Naive thymus-derived CD8-positive, alpha-beta T cell (primary cell): ENCODE measurements around the gene KIF25. TPM values are rescaled to one million over a fixed set of nuclear protein-coding genes. Genes with fewer than 3 reads are reported as not detected.

ENCODE experiments used
- ATAC-seq, 2 donors: fragments of 150-1000 bp; cut with Tn5 transposase in 1 of 2; sonication (Bioruptor Pico), chemical (Tn5 transposase) in 1 of 2; 1 replicate in 1 of 2; 2 replicates in 1 of 2; pipeline ENCODE4 v1.10.0; 2021; ENCODE audit warnings: mild to moderate bottlenecking in 2 of 2, moderate library complexity in 2 of 2
- POLR2A ChIA-PET: fragments of 350-600 bp; sonication (Branson Sonifier 250); formaldehyde crosslinking; loops from one replicate; lab custom pipeline; 2021; ENCODE audit warnings: antibody characterized with exemption; lab: Charles Lee
- DNase-seq, 10 donors: peaks; one replicate each; pipeline versions ENCODE4 v3.0.0 to v3.0.0-alpha.2; 2020 to 2022
- H3K27ac Mint-ChIP-seq, 10 donors: one replicate each; pipeline ENCODE4 v1.8.0; 2020 to 2022; ENCODE audit warnings: mild to moderate bottlenecking in 10 of 10, mixed read lengths in 10 of 10, moderate library complexity in 4 of 10, inconsistent platforms in 1 of 10
- H3K27me3 Mint-ChIP-seq, 5 donors: one replicate each; pipeline ENCODE4 v1.8.0; 2021 to 2022; ENCODE audit warnings: mixed read lengths in 5 of 5
- H3K36me3 Mint-ChIP-seq, 3 donors: one replicate each; pipeline ENCODE4 v1.8.0; 2020 to 2022; ENCODE audit warnings: mixed read lengths in 3 of 3, mild to moderate bottlenecking in 2 of 3, inconsistent platforms in 1 of 3
- H3K4me1 Mint-ChIP-seq, 4 donors: one replicate each; pipeline ENCODE4 v1.8.0; 2021 to 2022; ENCODE audit warnings: mixed read lengths in 4 of 4
- H3K4me3 Mint-ChIP-seq, 10 donors: one replicate each; pipeline ENCODE4 v1.8.0; 2020 to 2022; ENCODE audit warnings: mild to moderate bottlenecking in 10 of 10, mixed read lengths in 10 of 10, moderate library complexity in 6 of 10, inconsistent platforms in 1 of 10
- H3K9me3 Mint-ChIP-seq, 9 donors: one replicate each; pipeline ENCODE4 v1.8.0; 2020 to 2022; ENCODE audit warnings: mixed read lengths in 9 of 9, mild to moderate bottlenecking in 3 of 9, inconsistent platforms in 1 of 9, moderate library complexity in 1 of 9
- polyA plus RNA-seq, 3 donors: library from polyadenylated mRNA; unstranded; fragments of 300-500 nt; fragmentation: Illumina TruSeq; gene quantifications; one replicate each; pipeline ENCODE4 v1.2.3, GENCODE V29; 2021
- total RNA-seq, 8 experiments: library from RNA in 2 of 8; stranded (reverse) in 2 of 8; gene quantifications; one replicate each; pipeline ENCODE4 v1.2.3 and lab custom pipeline; 2021 to 2026

The KIF25 gene, protein sequence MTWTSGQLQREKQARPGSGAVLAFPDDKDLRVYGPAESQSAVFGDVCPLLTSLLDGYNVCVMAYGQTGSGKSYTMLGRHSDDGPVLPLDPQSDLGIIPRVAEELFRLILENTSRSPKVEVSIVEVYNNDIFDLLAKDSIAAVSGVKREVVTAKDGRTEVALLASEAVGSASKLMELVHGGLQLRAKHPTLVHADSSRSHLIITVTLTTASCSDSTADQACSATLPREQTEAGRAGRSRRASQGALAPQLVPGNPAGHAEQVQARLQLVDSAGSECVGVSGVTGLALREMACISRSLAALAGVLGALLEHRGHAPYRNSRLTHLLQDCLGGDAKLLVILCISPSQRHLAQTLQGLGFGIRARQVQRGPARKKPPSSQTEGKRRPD
- total RNA-seq (not detected), polyA plus RNA-seq (not detected), total RNA-seq (lab: John Stamatoyannopoulos, UW) (0 reads per million in 6 experiments)

DNA sequence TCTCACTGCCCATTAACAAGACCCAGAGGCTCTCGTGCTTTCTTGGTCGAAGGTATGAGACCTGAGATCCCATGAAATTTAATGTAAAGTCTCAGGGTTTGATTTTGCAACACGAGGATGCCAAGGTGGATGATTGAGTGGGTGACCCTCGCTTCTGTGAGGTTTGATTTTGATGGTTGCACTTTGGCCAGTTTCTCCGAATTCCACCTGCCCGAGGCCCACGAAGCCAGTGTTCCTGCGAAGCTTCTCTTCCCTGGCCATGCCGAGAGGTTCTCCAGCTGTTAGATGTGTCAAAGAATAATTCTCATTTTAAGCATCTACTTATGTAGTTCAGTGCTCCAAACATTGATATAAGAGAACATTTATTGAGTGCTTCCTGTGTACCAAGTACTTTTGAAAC is at the start of gene KIF25:
KIF25 (plus strand) TSS at position 30 of the 400 bp plus-strand sequence. CDS start 31,915 bp downstream, outside the sequence.
- peaks cover 0 to 8% (median 0%) of the 10 kb centered on the region in 9 donors for H3K9me3 Mint-ChIP-seq
- no peaks in the 10 kb centered on the region for H3K4me1 Mint-ChIP-seq
- peaks cover 2 to 38% (median 11%) of the 10 kb centered on the region in 5 donors for H3K27me3 Mint-ChIP-seq
- peak within 1 kb of the TSS in 2 of 10 donors; percentile 33 to 47 for H3K4me3 Mint-ChIP-seq
- ATAC-seq (no peak), DNase-seq (no peak)
- H3K27ac Mint-ChIP-seq, result no peak within 1 kb of the TSS
- H3K36me3 Mint-ChIP-seq, result peaks cover 0 to 8% (median 0%) of the 10 kb centered on the region in 3 donors
- POLR2A ChIA-PET, result no interaction called here

DNA sequence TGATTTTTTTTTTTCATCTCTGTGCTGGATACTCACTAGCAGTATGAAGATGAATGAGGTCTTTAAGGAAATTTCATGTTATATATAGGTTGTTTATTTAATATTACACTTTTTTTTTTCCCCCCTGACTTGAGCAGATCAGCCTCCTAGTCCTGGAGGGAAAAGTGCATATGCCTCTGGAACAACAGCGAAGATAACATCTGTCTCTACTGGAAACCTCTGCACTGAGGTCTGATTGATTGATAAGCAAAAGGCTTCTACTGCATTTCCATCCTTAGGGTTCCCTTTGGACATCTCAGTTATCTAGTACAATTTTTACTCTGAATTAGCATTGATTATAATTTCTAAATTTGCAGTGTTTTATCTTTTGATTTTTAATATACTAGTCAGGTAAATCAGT is 49.8 kb upstream of the KIF25 start:
- ATAC-seq (no peak), DNase-seq (no peak)
- Mint-ChIP-seq H3K9me3 (no peaks in the 10 kb centered on the region), H3K27me3 (no peaks in the 10 kb centered on the region), H3K4me3 (no peak overlapping the region), H3K27ac (no peak overlapping the region), H3K4me1 (peaks cover 0 to 2% (median 0%) of the 10 kb centered on the region in 4 donors), H3K36me3 (peaks cover 0 to 15% (median 0%) of the 10 kb centered on the region in 3 donors)
- POLR2A ChIA-PET, result no interaction called here

DNA sequence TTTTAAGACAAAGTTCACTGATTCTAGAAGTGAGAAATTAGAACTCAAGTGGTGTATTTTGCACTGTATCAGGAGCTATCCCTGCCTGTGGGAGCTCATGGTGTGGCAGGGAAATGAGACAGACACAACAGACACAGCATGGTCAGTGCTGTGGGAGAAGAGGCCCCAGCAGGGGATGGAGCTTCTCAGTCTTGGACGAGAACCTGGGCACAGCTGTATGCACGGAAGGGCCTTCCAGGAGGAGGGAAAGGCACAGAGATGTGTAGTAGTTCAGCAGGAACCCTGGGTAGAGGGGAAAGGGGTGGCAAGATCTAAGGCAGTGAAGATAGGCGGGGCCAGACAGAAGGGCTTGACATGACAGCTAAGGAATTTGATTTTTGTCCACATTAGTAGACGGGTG is 48.8 kb upstream of the KIF25 start:
- H3K4me3 Mint-ChIP-seq, result no peak overlapping the region
- H3K27me3 Mint-ChIP-seq, result no peaks in the 10 kb centered on the region
- H3K36me3 Mint-ChIP-seq, result peaks cover 0 to 15% (median 0%) of the 10 kb centered on the region in 3 donors
- H3K27ac Mint-ChIP-seq, result no peak overlapping the region
- H3K4me1 Mint-ChIP-seq, result peaks cover 0 to 2% (median 0%) of the 10 kb centered on the region in 4 donors
- no peaks in the 10 kb centered on the region for H3K9me3 Mint-ChIP-seq
- ATAC-seq (no peak), DNase-seq (no peak)
- POLR2A ChIA-PET, result no interaction called here

DNA sequence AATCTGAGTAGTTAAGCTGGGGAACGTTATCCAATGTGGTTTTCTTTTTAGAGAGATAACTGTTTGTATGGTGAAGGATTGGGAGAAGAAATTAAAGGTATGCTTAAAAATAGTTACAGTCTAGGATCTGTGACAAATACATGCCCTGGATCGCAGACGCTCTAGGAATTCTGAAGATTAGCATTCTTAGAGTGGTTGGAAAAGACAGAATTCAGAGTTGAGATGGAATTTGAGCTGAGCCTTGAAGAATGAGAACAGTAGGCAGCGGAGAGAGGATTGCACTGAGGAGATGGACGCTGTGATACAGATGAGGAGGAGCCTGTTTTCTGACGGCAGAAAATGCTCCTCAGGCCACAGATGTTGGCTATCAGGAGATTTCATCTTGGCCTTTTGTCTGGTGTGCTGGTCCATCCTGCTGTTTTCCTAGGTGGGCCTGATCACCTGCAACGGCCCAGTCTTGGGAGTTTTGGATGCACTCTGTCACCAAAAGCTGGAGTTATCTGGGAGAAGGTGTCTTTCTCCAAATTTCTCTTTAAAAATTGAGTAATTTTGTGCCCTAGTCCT is 48.3 kb upstream of the KIF25 start:
- no peak overlapping the region for H3K4me3 Mint-ChIP-seq

DNA sequence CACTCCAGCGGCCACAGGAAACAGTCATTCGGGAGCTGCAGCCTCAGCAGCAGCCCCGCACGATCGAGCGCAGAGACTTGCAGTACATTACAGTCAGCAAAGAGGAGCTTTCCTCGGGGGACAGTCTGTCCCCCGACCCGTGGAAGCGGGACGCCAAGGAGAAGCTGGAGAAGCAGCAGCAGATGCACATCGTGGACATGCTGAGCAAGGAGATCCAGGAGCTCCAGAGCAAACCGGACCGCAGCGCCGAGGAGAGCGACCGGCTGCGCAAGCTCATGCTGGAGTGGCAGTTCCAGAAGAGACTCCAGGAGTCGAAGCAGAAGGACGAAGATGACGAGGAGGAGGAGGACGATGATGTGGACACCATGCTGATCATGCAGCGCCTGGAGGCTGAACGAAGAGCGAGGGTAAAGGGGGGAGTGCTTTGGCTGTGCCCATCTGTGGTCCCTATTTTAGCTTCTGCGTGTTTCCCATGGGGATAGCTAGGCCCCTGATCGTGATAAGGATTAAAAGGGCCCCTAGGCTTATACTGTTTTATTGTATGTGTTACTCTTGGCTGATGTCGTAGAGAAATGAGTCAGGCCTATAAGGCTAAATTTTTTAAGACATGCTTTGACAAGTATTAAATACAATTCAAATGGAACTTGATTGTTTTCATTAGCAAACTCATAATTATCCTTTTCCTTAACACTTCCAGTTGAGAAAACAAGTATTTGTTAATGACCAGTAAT is 45.5 kb upstream of the KIF25 start:
- H3K36me3 Mint-ChIP-seq, result peaks cover 0 to 15% (median 0%) of the 10 kb centered on the region in 3 donors
- H3K27ac Mint-ChIP-seq, result no peak overlapping the region
- H3K9me3 Mint-ChIP-seq, result no peaks in the 10 kb centered on the region
- H3K27me3 Mint-ChIP-seq, result peaks cover 0 to 1% (median 0%) of the 10 kb centered on the region in 5 donors
- no peak overlapping the region for H3K4me3 Mint-ChIP-seq
- ATAC-seq (no peak), DNase-seq (no peak)
- POLR2A ChIA-PET, result no interaction called here
- H3K4me1 Mint-ChIP-seq, result peaks cover 0 to 4% (median 0%) of the 10 kb centered on the region in 4 donors

More for the DNA sequence above, 48.3 kb upstream of the KIF25 start:
- DNase-seq (no peak), ATAC-seq (no peak)
- POLR2A ChIA-PET, result no interaction called here
- Mint-ChIP-seq H3K27ac (no peak overlapping the region), H3K36me3 (peaks cover 0 to 15% (median 0%) of the 10 kb centered on the region in 3 donors), H3K9me3 (no peaks in the 10 kb centered on the region), H3K4me1 (peaks cover 0 to 2% (median 0%) of the 10 kb centered on the region in 4 donors), H3K27me3 (no peaks in the 10 kb centered on the region)

DNA sequence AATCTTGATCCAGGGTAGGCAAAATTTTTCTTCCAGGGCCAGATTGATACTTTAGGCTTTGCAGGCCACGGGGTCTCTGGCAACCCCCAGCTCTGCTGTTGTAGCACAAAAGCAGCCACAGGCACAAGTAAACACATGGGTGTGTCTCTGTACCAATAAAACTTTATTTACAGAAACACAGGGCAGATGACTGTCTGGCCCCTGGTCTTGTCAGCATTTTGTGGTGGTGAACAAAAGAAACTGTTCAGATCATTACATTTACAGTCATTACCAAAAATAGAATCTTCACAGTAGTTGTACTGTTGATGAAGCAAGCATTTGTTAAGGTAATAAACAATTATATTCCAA is 45.0 kb upstream of the KIF25 start:
- ATAC-seq (no peak), DNase-seq (no peak)
- Mint-ChIP-seq H3K9me3 (no peaks in the 10 kb centered on the region), H3K36me3 (peaks cover 0 to 15% (median 0%) of the 10 kb centered on the region in 3 donors), H3K4me3 (no peak overlapping the region), H3K4me1 (peaks cover 0 to 4% (median 0%) of the 10 kb centered on the region in 4 donors), H3K27me3 (peaks cover 0 to 1% (median 0%) of the 10 kb centered on the region in 5 donors), H3K27ac (no peak overlapping the region)
- POLR2A ChIA-PET, result no interaction called here

DNA sequence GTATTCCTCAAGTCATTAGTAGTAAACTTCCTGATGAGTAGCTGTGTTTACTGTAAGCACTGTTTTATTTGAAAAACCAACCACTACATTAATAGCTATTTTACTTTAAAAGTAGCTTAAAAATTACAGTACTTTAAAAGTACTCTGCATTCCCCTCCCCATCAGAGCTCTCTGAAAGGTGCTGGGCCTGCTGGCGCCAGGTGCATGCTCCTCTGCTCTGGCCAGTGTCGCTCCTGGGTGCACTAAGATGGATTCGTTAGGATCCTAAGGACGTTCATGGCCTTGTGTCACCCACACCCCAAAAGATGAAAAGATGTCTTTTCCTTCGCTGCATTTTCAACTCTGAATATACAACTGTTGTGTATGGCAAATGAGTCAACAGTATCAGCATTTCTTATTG is 43.9 kb upstream of the KIF25 start:
- Mint-ChIP-seq H3K9me3 (no peaks in the 10 kb centered on the region), H3K27ac (no peak overlapping the region), H3K4me3 (no peak overlapping the region), H3K36me3 (peaks cover 0 to 12% (median 0%) of the 10 kb centered on the region in 3 donors), H3K4me1 (peaks cover 0 to 4% (median 0%) of the 10 kb centered on the region in 4 donors), H3K27me3 (peaks cover 0 to 1% (median 0%) of the 10 kb centered on the region in 5 donors)
- ATAC-seq (no peak), DNase-seq (no peak)
- POLR2A ChIA-PET, result no interaction called here

DNA sequence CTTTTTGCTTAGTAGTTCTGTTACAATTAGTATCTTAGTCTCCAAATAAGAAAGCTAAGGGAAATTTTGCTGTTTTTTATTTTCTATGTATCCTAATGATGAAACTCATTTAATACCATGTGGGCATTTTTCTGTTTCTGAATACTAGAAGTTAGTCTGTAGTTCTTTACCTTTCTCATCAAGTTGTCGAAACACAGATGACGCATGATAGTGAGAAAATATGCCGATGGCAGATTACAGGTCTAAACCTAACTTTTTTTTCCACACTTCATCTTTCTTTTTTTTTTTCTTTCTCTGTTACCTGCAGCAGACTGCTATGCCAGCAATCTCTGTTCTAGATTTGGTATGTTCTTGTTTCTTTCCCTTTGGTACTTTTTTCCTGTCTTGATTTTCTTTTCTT is 43.3 kb upstream of the KIF25 start:
- H3K36me3 Mint-ChIP-seq, result peaks cover 0 to 7% (median 0%) of the 10 kb centered on the region in 3 donors
- DNase-seq (no peak), ATAC-seq (no peak)
- H3K27me3 Mint-ChIP-seq, result peaks cover 0 to 1% (median 0%) of the 10 kb centered on the region in 5 donors
- no peak overlapping the region for H3K4me3 Mint-ChIP-seq
- POLR2A ChIA-PET, result no interaction called here
- H3K9me3 Mint-ChIP-seq, result no peaks in the 10 kb centered on the region
- H3K27ac Mint-ChIP-seq, result no peak overlapping the region
- H3K4me1 Mint-ChIP-seq, result peaks cover 0 to 2% (median 0%) of the 10 kb centered on the region in 4 donors

DNA sequence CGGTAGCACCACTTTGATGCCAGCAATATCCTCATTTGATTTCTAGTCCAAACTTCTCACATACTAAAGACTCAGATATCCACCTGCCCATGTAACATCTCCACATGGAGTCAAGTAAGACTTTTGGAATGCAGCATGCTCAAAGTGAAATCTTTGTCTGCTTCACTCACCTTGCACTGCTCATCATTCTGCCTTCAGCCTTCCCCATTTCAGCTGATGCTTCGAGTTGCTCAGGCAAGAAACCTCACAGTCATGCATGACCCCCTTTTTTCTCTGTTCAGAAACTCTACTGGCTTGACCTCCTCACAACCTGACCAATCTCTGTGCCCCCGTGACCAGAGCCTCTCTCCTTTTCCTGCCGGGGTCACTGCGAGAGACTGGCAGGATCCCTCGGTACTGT is 41.0 kb upstream of the KIF25 start:
- H3K27ac Mint-ChIP-seq, result no peak overlapping the region
- H3K36me3 Mint-ChIP-seq, result peaks cover 0 to 4% (median 0%) of the 10 kb centered on the region in 3 donors
- H3K4me3 Mint-ChIP-seq, result no peak overlapping the region
- H3K27me3 Mint-ChIP-seq, result peaks cover 0 to 4% (median 1%) of the 10 kb centered on the region in 5 donors
- POLR2A ChIA-PET, result no interaction called here
- DNase-seq (no peak), ATAC-seq (no peak)
- no peaks in the 10 kb centered on the region for H3K9me3 Mint-ChIP-seq
- peaks cover 0 to 2% (median 0%) of the 10 kb centered on the region in 4 donors for H3K4me1 Mint-ChIP-seq

DNA sequence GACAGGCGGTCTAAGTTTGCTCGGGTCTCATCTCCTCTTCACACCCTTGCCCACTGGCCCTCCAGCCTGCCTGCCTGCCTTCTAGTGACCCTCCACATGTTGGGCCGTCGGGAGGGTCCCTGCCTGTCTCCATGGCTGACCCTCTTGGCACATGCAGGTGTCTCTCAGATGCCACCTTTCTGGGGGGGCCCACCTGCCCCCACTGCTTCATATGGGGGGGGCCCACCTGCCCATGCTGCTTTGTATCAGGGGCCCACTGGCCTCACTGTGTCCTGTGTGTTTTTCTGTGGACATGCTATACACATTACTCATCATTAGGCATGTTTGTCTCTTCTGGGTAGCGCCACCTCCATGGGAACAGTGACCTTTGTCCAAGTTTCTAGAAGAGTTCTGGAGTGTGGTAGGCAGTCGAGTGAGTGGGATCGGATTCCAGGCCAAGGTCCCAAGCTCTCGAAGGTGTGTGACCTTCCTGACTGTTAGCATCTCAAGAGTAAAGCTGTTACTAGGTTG is 40.4 kb upstream of the KIF25 start:
- ATAC-seq, result no peak

DNA sequence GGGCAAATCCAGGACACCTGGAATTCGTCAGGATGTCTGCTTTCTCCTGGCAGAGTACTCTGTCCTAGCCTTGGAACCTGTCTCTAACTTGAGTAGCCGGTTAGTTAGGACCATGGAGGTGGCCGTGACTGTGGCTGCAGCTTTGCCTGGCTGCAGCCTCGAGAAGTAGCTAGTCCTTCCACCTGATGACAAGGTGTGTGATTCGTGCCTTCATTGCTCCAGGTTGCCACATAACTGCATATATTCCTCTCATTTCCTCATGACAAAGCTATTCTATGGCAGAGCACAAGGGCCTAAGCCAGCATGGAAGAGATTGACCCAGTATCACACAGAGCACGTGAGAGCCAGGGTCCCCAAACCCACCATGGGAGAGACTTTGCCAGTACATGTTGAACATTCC is 39.8 kb upstream of the KIF25 start:
- H3K9me3 Mint-ChIP-seq, result no peaks in the 10 kb centered on the region
- H3K27ac Mint-ChIP-seq, result no peak overlapping the region
- H3K27me3 Mint-ChIP-seq, result peaks cover 0 to 7% (median 1%) of the 10 kb centered on the region in 5 donors
- POLR2A ChIA-PET, result no interaction called here
- ATAC-seq (no peak), DNase-seq (no peak)
- H3K36me3 Mint-ChIP-seq, result peaks cover 0 to 4% (median 3%) of the 10 kb centered on the region in 3 donors
- peaks cover 0 to 2% (median 0%) of the 10 kb centered on the region in 4 donors for H3K4me1 Mint-ChIP-seq
- no peak overlapping the region for H3K4me3 Mint-ChIP-seq

More for the DNA sequence above, 40.4 kb upstream of the KIF25 start:
- peak overlapping the region in 2 of 10 donors; percentile 7 to 54 for H3K27ac Mint-ChIP-seq
- H3K36me3 Mint-ChIP-seq, result peaks cover 0 to under 1% (median 0%) of the 10 kb centered on the region in 3 donors
- no peaks in the 10 kb centered on the region for H3K9me3 Mint-ChIP-seq
- H3K27me3 Mint-ChIP-seq, result peaks cover 0 to 7% (median 1%) of the 10 kb centered on the region in 5 donors
- H3K4me1 Mint-ChIP-seq, result peaks cover 0 to 2% (median 0%) of the 10 kb centered on the region in 4 donors
- POLR2A ChIA-PET, result no interaction called here
- DNase-seq, result no peak
- H3K4me3 Mint-ChIP-seq, result no peak overlapping the region

DNA sequence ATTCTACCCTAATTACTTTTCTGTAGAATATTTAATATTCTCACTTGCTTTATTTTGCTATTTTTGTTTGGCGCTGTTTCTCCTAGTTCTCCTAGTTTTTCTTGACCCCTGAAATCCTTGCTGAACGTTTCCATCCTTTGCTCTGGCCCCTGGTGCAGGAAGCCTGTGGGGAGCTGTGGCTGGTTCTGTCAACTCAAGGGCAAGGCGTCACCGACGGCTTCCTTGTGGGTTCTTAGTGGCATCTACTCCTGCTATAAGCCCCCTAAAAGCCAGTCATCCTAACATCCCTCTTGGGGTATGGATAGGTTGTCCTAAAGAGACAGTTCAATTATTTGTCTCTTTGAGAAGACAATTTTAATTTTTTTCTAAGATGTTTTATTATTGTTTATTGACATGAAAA is 36.9 kb upstream of the KIF25 start:
- Mint-ChIP-seq H3K4me1 (peaks cover 0 to 6% (median 0%) of the 10 kb centered on the region in 4 donors), H3K4me3 (no peak overlapping the region), H3K36me3 (peaks cover 0 to 4% (median 3%) of the 10 kb centered on the region in 3 donors), H3K9me3 (no peaks in the 10 kb centered on the region), H3K27ac (no peak overlapping the region), H3K27me3 (peaks cover 0 to 7% (median 0%) of the 10 kb centered on the region in 5 donors)
- POLR2A ChIA-PET, result no interaction called here
- no peak for ATAC-seq
- no peak for DNase-seq
